Measurements from ENCODE around the gene DDC. TPM values are rescaled to one million over a fixed set of nuclear protein-coding genes. Genes with fewer than 3 reads are reported as not detected.
"Not testable (repeated sequence)": the region's sequence is repeated elsewhere in the genome, so short reads cannot be mapped to it uniquely, and the experiment has no call there.

Gene DDC
- polyA plus RNA-seq, 1 experiment: not detected

GRCh38 chr7:50584386-50584785 is 19.2 kb upstream of the DDC start:
- CTCF ChIA-PET: no interaction called here
- H3K27me3 ChIP-seq (ENCODE audit: control insufficient read depth, insufficient read depth, low read length): peaks cover 7% of the 10 kb centered on the region
- no peak for TF ChIP-seq CTCF (IDR thresholded peaks at IDR 0.05; ENCODE audit: low read depth, low read length)
- POLR2A ChIA-PET: no interaction called here
- no peak overlapping the region for H3K27ac ChIP-seq (ENCODE audit: low read depth, low read length)
- DNase-seq (ENCODE audit: low read depth, low spot score): no peak
- H3K9me3 ChIP-seq (ENCODE audit: control insufficient read depth, insufficient read depth, low read length): peaks cover 7% of the 10 kb centered on the region; the same call in 1 of the 2 replicates
- no peak overlapping the region for H3K4me3 ChIP-seq (ENCODE audit: low read depth, low read length)

GRCh38 chr7:50583295-50583694 is 18.1 kb upstream of the DDC start:
- H3K9me3 ChIP-seq (ENCODE audit: control insufficient read depth, insufficient read depth, low read length); DNase-seq (ENCODE audit: low read depth, low spot score); H3K27me3 ChIP-seq (ENCODE audit: control insufficient read depth, insufficient read depth, low read length); H3K4me3 ChIP-seq (ENCODE audit: low read depth, low read length); POLR2A ChIA-PET; H3K27ac ChIP-seq (ENCODE audit: low read depth, low read length); CTCF ChIA-PET: not testable (repeated sequence)

- H3K9me3 ChIP-seq (ENCODE audit: control insufficient read depth, insufficient read depth, low read length); POLR2A ChIA-PET; H3K4me3 ChIP-seq (ENCODE audit: low read depth, low read length); H3K27ac ChIP-seq (ENCODE audit: low read depth, low read length); H3K27me3 ChIP-seq (ENCODE audit: control insufficient read depth, insufficient read depth, low read length); CTCF ChIA-PET; DNase-seq (ENCODE audit: low read depth, low spot score): not testable (repeated sequence)
These were observed 17.1 kb upstream of the DDC start for GRCh38 chr7:50582271-50582670.

GRCh38 chr7:50580666-50581065 is 15.5 kb upstream of the DDC start:
- H3K9me3 ChIP-seq (ENCODE audit: control insufficient read depth, insufficient read depth, low read length); POLR2A ChIA-PET; H3K27me3 ChIP-seq (ENCODE audit: control insufficient read depth, insufficient read depth, low read length); H3K27ac ChIP-seq (ENCODE audit: low read depth, low read length); DNase-seq (ENCODE audit: low read depth, low spot score); H3K4me3 ChIP-seq (ENCODE audit: low read depth, low read length); CTCF ChIA-PET: not testable (repeated sequence)

- no peak for DNase-seq (ENCODE audit: low read depth, low spot score)
- POLR2A ChIA-PET: no interaction called here
- Histone ChIP-seq H3K27ac (ENCODE audit: low read depth, low read length) (no peak overlapping the region), H3K4me3 (ENCODE audit: low read depth, low read length) (no peak overlapping the region), H3K27me3 (ENCODE audit: control insufficient read depth, insufficient read depth, low read length) (peaks cover 3% of the 10 kb centered on the region), H3K9me3 (ENCODE audit: control insufficient read depth, insufficient read depth, low read length) (peaks cover 7% of the 10 kb centered on the region; the same call in 1 of the 2 replicates)
- TF ChIP-seq CTCF (IDR thresholded peaks at IDR 0.05; ENCODE audit: low read depth, low read length): no peak
- CTCF ChIA-PET: no interaction called here
These were observed 14.9 kb upstream of the DDC start for GRCh38 chr7:50580057-50580456.

- H3K27me3 ChIP-seq (ENCODE audit: control insufficient read depth, insufficient read depth, low read length); DNase-seq (ENCODE audit: low read depth, low spot score); H3K27ac ChIP-seq (ENCODE audit: low read depth, low read length); CTCF ChIA-PET; H3K9me3 ChIP-seq (ENCODE audit: control insufficient read depth, insufficient read depth, low read length); H3K4me3 ChIP-seq (ENCODE audit: low read depth, low read length); POLR2A ChIA-PET: not testable (repeated sequence)
These were observed 12.9 kb upstream of the DDC start for GRCh38 chr7:50578105-50578504.

GRCh38 chr7:50577569-50577968 is 12.4 kb upstream of the DDC start:
- ChIA-PET POLR2A (no interaction called here), CTCF (no interaction called here)
- Histone ChIP-seq H3K9me3 (ENCODE audit: control insufficient read depth, insufficient read depth, low read length) (no peaks in the 10 kb centered on the region), H3K27ac (ENCODE audit: low read depth, low read length) (no peak overlapping the region), H3K27me3 (ENCODE audit: control insufficient read depth, insufficient read depth, low read length) (peaks cover 3% of the 10 kb centered on the region), H3K4me3 (ENCODE audit: low read depth, low read length) (no peak overlapping the region)
- TF ChIP-seq CTCF (IDR thresholded peaks at IDR 0.05; ENCODE audit: low read depth, low read length): no peak
- no peak for DNase-seq (ENCODE audit: low read depth, low spot score)

GRCh38 chr7:50576388-50576787 is 11.2 kb upstream of the DDC start:
- H3K4me3 ChIP-seq (ENCODE audit: low read depth, low read length); H3K27ac ChIP-seq (ENCODE audit: low read depth, low read length); CTCF ChIA-PET; H3K27me3 ChIP-seq (ENCODE audit: control insufficient read depth, insufficient read depth, low read length); POLR2A ChIA-PET; DNase-seq (ENCODE audit: low read depth, low spot score); H3K9me3 ChIP-seq (ENCODE audit: control insufficient read depth, insufficient read depth, low read length): not testable (repeated sequence)

Measured in AG04450 (cell line).